GM18517 (cell line): ENCODE measurements around the gene MACROD1.
"Not testable (repeated sequence)": the region's sequence is repeated elsewhere in the genome, so short reads cannot be mapped to it uniquely, and the experiment has no call there.

Experiments
- ATAC-seq: cut with Tn5 transposase; IDR thresholded peaks from one replicate; pipeline ENCODE4 v1.9.1; 2021; ENCODE audit warnings: mild to moderate bottlenecking, moderate library complexity; ENCODE audit not compliant: unreplicated experiment

Gene MACROD1

GRCh38 chr11:63974259-63975143 lies 191.4 kb downstream of the MACROD1 start, which contains the start of gene COX8A:
TSS of gene COX8A (plus strand) at chr11:63974620. CDS start at chr11:63974681, 61 bp downstream.
- peak; percentile 98 for ATAC-seq

DNA sequence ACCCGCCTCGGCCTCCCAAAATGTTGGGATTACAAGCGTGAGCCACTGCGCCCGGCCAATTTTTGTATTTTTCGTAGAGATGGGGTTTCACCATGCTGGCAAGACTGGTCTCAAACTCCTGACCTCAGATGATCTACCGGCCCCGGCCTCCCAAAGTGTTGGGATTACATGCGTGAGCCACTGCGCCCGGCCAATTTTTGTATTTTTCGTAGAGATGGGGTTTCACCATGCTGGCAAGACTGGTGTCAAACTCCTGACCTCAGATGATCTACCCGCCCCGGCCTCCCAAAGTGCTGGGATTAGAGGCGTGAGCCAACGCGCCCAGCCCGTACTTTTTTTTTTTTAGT lies 192.0 kb downstream of the MACROD1 start:
- ATAC-seq, result not testable (repeated sequence)

- ATAC-seq, result no peak
Observed at GRCh38 chr11:63970902-63971301, 195.0 kb downstream of the MACROD1 start.

- ATAC-seq, result no peak
Observed at GRCh38 chr11:63969461-63969860, 196.5 kb downstream of the MACROD1 start.

DNA sequence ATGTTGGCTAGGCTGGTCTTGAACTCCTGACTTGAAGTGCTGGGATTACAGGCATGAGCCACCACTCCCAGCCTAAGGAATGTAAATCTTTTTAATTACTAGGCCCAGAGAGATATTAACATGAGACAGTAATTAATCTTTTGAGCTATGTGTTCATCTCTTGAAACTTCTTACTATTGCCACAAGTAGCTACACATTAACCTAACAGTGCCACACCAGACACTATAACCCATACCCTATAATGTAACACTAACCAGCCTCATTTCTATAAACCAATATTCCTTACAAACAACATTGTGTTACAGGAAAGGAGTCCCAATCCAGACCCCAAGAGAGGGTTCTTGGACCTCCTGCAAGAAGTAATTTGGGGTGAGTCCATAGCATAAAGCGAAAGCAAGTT lies 199.5 kb downstream of the MACROD1 start:
- no peak for ATAC-seq

DNA sequence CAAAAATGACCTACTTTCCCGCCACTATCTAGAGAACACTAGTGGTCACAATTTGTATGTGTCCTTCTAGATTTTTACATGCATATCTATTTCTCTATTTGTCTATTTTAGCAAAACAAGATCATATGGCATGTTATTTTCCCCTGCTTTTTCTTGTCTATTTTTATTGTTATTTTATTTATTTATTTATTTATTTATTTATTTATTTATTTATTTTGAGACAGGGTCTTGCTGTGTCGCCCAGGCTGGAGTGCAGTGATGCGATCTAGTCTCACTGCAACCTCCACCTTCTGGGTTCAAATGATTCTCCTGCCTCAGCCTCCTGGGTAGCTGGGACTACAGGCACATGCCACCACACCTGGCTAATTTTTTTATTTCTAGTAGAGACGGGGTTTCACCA lies 202.0 kb downstream of the MACROD1 start:
- not testable (repeated sequence) for ATAC-seq

- ATAC-seq, result no peak
Observed at GRCh38 chr11:63961608-63962412, 204.1 kb downstream of the MACROD1 start.

GRCh38 chr11:63958008-63958407 lies 207.9 kb downstream of the MACROD1 start:
- no peak for ATAC-seq

DNA sequence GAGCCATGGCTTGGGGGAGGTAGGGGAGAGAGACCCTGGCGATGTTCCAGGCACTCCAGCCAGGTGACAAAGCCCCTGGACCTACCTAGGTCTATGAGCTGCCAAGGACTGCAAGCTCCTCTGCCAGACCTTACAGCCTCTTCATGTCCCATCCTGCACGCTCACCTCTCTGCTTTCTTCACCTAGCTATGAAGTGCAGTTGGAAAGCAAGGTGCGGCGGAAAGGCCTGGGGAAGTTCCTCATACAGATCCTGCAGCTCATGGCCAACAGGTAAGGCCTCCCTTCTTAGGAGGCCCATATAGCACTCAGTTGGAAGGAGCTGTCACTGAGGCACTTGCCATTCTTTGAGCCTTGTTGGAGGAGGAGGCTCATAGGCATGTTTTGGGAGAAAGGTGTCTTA lies 213.3 kb downstream of the MACROD1 start:
- no peak for ATAC-seq

DNA sequence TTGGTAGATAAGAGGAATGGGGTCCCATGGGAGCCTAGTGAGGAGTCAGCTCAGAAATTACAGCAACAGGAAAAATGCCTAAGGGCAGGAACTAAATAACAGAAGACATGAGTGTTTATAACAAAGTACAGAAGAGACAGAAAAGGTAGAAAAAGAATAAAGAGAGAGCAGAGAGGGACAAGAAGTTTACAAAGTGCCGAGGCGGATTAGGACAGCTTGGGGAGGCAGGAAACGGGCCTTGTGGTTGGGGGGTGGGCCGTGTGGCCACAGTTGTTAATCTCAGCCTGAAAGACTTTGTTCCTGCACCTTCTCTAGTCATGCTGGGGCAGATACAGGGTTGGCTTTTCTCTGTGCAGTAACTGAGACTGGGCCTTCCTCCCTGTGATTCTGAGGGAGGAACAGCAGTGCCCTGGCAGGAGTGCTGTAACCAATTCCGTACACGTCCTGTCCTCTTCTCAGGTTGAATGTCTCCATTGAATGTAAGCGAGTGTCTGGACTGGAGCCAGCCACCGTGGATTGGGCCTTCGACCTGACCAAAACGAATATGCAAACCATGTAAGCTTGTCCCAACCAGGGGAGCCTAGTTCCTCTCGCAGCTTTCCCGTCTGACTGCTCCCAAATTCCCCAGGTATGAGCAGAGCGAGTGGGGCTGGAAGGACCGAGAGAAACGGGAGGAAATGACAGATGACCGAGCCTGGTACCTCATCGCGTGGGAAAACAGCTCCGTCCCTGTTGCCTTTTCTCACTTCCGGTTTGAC lies 214.0 kb downstream of the MACROD1 start:
- ATAC-seq, result no peak
